Measurements from ENCODE around the gene ICAM1. TPM values are rescaled to one million over a fixed set of nuclear protein-coding genes. Genes with fewer than 3 reads are reported as not detected.

The ICAM1 gene
- total RNA-seq = 10 to 100 TPM; 41.2 to 43.6 TPM
- 1 to 10 TPM; 4.0 to 6.0 TPM for polyA plus RNA-seq
- long read RNA-seq, donor 1, transcript ICAM1-201 (7 exons, 3,252 nt) = major isoform, 64 of 128 reads
- long read RNA-seq, donor 1, partial matches to known transcripts = 48 of 128 reads
- long read RNA-seq, donor 1, other reads (novel, unspliced or antisense) = 16 of 128 reads
- long read RNA-seq, donor 2, transcript ICAM1-201 (7 exons, 3,252 nt) = major isoform, 27 of 54 reads
- long read RNA-seq, donor 2, partial matches to known transcripts = 19 of 54 reads
- long read RNA-seq, donor 2, other reads (novel, unspliced or antisense) = 8 of 54 reads

GRCh38 chr19:10270616-10271394 is at the start of gene ICAM1:
TSS of gene ICAM1 (plus strand) at chr19:10271120. CDS start at chr19:10271160, 40 bp downstream.
- H3K36me3 ChIP-seq (ENCODE audit: control insufficient read depth in 1 of 2, insufficient read depth in 2 of 2, low read length in 1 of 2) = no peaks in the 10 kb centered on the region
- no peak within 1 kb of the TSS for H3K4me3 ChIP-seq (ENCODE audit: low read length in 2 of 2)
- DNase-seq (peak; percentile 93 to 94), ATAC-seq (ENCODE audit: low FRiP score) (peak; percentile 83)
- H3K27ac ChIP-seq (ENCODE audit: low read depth in 1 of 2, low read length in 2 of 2) = no peak within 1 kb of the TSS
- no peaks in the 10 kb centered on the region for H3K27me3 ChIP-seq (ENCODE audit: control insufficient read depth in 1 of 2, insufficient read depth in 2 of 2, low read length in 1 of 2)
- WGBS, 2 donors = 7 to 9% methylated on average over 51 of the region's 51 CpGs
- H3K4me1 ChIP-seq (ENCODE audit: control insufficient read depth in 1 of 2, insufficient read depth in 2 of 2, low read length in 2 of 2) = no peaks in the 10 kb centered on the region
- no peaks in the 10 kb centered on the region for H3K9me3 ChIP-seq (ENCODE audit: control insufficient read depth, low read length)
- intact Hi-C loops (cut with DNase I) = no loop called here

- WGBS, 2 donors = 87 to 91% methylated on average over 14 of the region's 14 CpGs
- intact Hi-C loops (cut with DNase I) = no loop called here
Observed at GRCh38 chr19:10222201-10222890, 48.6 kb upstream of the ICAM1 start.

GRCh38 chr19:10223488-10224213 is 47.3 kb upstream of the ICAM1 start:
- Histone ChIP-seq H3K9me3 (ENCODE audit: control insufficient read depth, low read length) (no peaks in the 10 kb centered on the region), H3K4me3 (ENCODE audit: low read length in 2 of 2) (no peak overlapping the region), H3K4me1 (ENCODE audit: control insufficient read depth in 1 of 2, insufficient read depth in 2 of 2, low read length in 2 of 2) (no peaks in the 10 kb centered on the region), H3K36me3 (ENCODE audit: control insufficient read depth in 1 of 2, insufficient read depth in 2 of 2, low read length in 1 of 2) (no peaks in the 10 kb centered on the region), H3K27me3 (ENCODE audit: control insufficient read depth in 1 of 2, insufficient read depth in 2 of 2, low read length in 1 of 2) (no peaks in the 10 kb centered on the region), H3K27ac (ENCODE audit: low read depth in 1 of 2, low read length in 2 of 2) (no peak overlapping the region)
- WGBS, 2 donors = 95% methylated on average over 28 of the region's 28 CpGs
- intact Hi-C loops (cut with DNase I) = no loop called here
- DNase-seq (no peak), ATAC-seq (ENCODE audit: low FRiP score) (no peak)

More at GRCh38 chr19:10222201-10222890, 48.6 kb upstream of the ICAM1 start:
- H3K36me3 ChIP-seq (ENCODE audit: control insufficient read depth in 1 of 2, insufficient read depth in 2 of 2, low read length in 1 of 2) = no peaks in the 10 kb centered on the region
- H3K9me3 ChIP-seq (ENCODE audit: control insufficient read depth, low read length) = no peaks in the 10 kb centered on the region
- ATAC-seq (ENCODE audit: low FRiP score) (no peak), DNase-seq (peak in 1 of 2 donors; percentile 59)
- no peaks in the 10 kb centered on the region for H3K4me1 ChIP-seq (ENCODE audit: control insufficient read depth in 1 of 2, insufficient read depth in 2 of 2, low read length in 2 of 2)
- no peaks in the 10 kb centered on the region for H3K27me3 ChIP-seq (ENCODE audit: control insufficient read depth in 1 of 2, insufficient read depth in 2 of 2, low read length in 1 of 2)
- H3K4me3 ChIP-seq (ENCODE audit: low read length in 2 of 2) = no peak overlapping the region
- H3K27ac ChIP-seq (ENCODE audit: low read depth in 1 of 2, low read length in 2 of 2) = no peak overlapping the region

GRCh38 chr19:10224337-10224736 is 46.6 kb upstream of the ICAM1 start:
- ATAC-seq (ENCODE audit: low FRiP score) = no peak
- no peaks in the 10 kb centered on the region for H3K4me1 ChIP-seq (ENCODE audit: control insufficient read depth in 1 of 2, insufficient read depth in 2 of 2, low read length in 2 of 2)
- DNase-seq = peak in 1 of 2 donors; percentile 77
- no peaks in the 10 kb centered on the region for H3K9me3 ChIP-seq (ENCODE audit: control insufficient read depth, low read length)
- H3K27me3 ChIP-seq (ENCODE audit: control insufficient read depth in 1 of 2, insufficient read depth in 2 of 2, low read length in 1 of 2) = no peaks in the 10 kb centered on the region
- intact Hi-C loops (cut with DNase I) = no loop called here
- H3K36me3 ChIP-seq (ENCODE audit: control insufficient read depth in 1 of 2, insufficient read depth in 2 of 2, low read length in 1 of 2) = no peaks in the 10 kb centered on the region
- 96 to 98% methylated on average over 23 of the region's 23 CpGs for WGBS, 2 donors
- H3K27ac ChIP-seq (ENCODE audit: low read depth in 1 of 2, low read length in 2 of 2) = no peak overlapping the region
- H3K4me3 ChIP-seq (ENCODE audit: low read length in 2 of 2) = no peak overlapping the region

- intact Hi-C loops (cut with DNase I) = no loop called here
- H3K36me3 ChIP-seq (ENCODE audit: control insufficient read depth in 1 of 2, insufficient read depth in 2 of 2, low read length in 1 of 2) = no peaks in the 10 kb centered on the region
Observed at GRCh38 chr19:10226021-10226375, 44.9 kb upstream of the ICAM1 start.

GRCh38 chr19:10226376-10227025 is 44.4 kb upstream of the ICAM1 start:
- Histone ChIP-seq H3K9me3 (ENCODE audit: control insufficient read depth, low read length) (no peaks in the 10 kb centered on the region), H3K27ac (ENCODE audit: low read depth in 1 of 2, low read length in 2 of 2) (no peak overlapping the region), H3K4me3 (ENCODE audit: low read length in 2 of 2) (no peak overlapping the region), H3K27me3 (ENCODE audit: control insufficient read depth in 1 of 2, insufficient read depth in 2 of 2, low read length in 1 of 2) (no peaks in the 10 kb centered on the region), H3K36me3 (ENCODE audit: control insufficient read depth in 1 of 2, insufficient read depth in 2 of 2, low read length in 1 of 2) (no peaks in the 10 kb centered on the region), H3K4me1 (ENCODE audit: control insufficient read depth in 1 of 2, insufficient read depth in 2 of 2, low read length in 2 of 2) (no peaks in the 10 kb centered on the region)
- ATAC-seq (ENCODE audit: low FRiP score) = peak; percentile 76
- intact Hi-C loops (cut with DNase I) = no loop called here
- WGBS, 2 donors = 26 to 36% methylated on average over 12 to 13 of the region's 13 CpGs
- peak; percentile 79 to 83 for DNase-seq

More at GRCh38 chr19:10226021-10226375, 44.9 kb upstream of the ICAM1 start:
- no peak for ATAC-seq (ENCODE audit: low FRiP score)
- no peaks in the 10 kb centered on the region for H3K9me3 ChIP-seq (ENCODE audit: control insufficient read depth, low read length)
- DNase-seq = no peak
- WGBS, 2 donors = 76% methylated on average over 6 of the region's 6 CpGs
- H3K27ac ChIP-seq (ENCODE audit: low read depth in 1 of 2, low read length in 2 of 2) = no peak overlapping the region
- H3K27me3 ChIP-seq (ENCODE audit: control insufficient read depth in 1 of 2, insufficient read depth in 2 of 2, low read length in 1 of 2) = no peaks in the 10 kb centered on the region
- H3K4me1 ChIP-seq (ENCODE audit: control insufficient read depth in 1 of 2, insufficient read depth in 2 of 2, low read length in 2 of 2) = no peaks in the 10 kb centered on the region
- H3K4me3 ChIP-seq (ENCODE audit: low read length in 2 of 2) = no peak overlapping the region

GRCh38 chr19:10227026-10227971 is 43.6 kb upstream of the ICAM1 start:
- Histone ChIP-seq H3K27ac (ENCODE audit: low read depth in 1 of 2, low read length in 2 of 2) (no peak overlapping the region), H3K9me3 (ENCODE audit: control insufficient read depth, low read length) (no peaks in the 10 kb centered on the region), H3K4me1 (ENCODE audit: control insufficient read depth in 1 of 2, insufficient read depth in 2 of 2, low read length in 2 of 2) (no peaks in the 10 kb centered on the region), H3K4me3 (ENCODE audit: low read length in 2 of 2) (no peak overlapping the region), H3K36me3 (ENCODE audit: control insufficient read depth in 1 of 2, insufficient read depth in 2 of 2, low read length in 1 of 2) (no peaks in the 10 kb centered on the region), H3K27me3 (ENCODE audit: control insufficient read depth in 1 of 2, insufficient read depth in 2 of 2, low read length in 1 of 2) (no peaks in the 10 kb centered on the region)
- DNase-seq (no peak), ATAC-seq (ENCODE audit: low FRiP score) (no peak)
- intact Hi-C loops (cut with DNase I) = no loop called here
- 70 to 73% methylated on average over 26 to 28 of the region's 28 CpGs for WGBS, 2 donors
